ENCODE measurements around the gene TSR3.

- no peak for TF ChIP-seq CTCF (IDR thresholded peaks at IDR 0.05)
- no peak for TF ChIP-seq POLR2A (IDR thresholded peaks at IDR 0.05)
These were observed 29.3 kb downstream of the TSR3 start for GRCh38 chr16:1322407-1322806.

All from thyroid gland (tissue), 4 donors.